Measurements from ENCODE around the gene PRKAR1B.

GRCh38 chr7:597348-598178 lies 129.5 kb downstream of the PRKAR1B start:
- TF ChIP-seq CTCF (IDR thresholded peaks at IDR 0.05) (no peak), POLR2A (IDR thresholded peaks at IDR 0.05) (no peak), EP300 (IDR thresholded peaks at IDR 0.05) (no peak)
